Adrenal gland (tissue), 12 donors: ENCODE results near the gene KHDRBS1. TPM values are rescaled to one million over a fixed set of nuclear protein-coding genes. Genes with fewer than 3 reads are reported as not detected.

Experiments
- DNase-seq, 7 donors: peaks; one replicate each; pipeline ENCODE4 v3.0.0-alpha.2; 2019 to 2020
- H3K27ac ChIP-seq, 5 donors: fragments of 200-600 bp; sonication (generic) in 4 of 5; 1 replicate in 3 of 5; 2 replicates in 2 of 5; pipeline versions ENCODE4 v1.5.1 to v1.8.0; 2016 to 2020; ENCODE audit warnings: mild to moderate bottlenecking in 1 of 5
- H3K27me3 ChIP-seq: fragments of 200-600 bp; 2 replicates; pipeline ENCODE4 v1.8.0; 2021
- H3K36me3 ChIP-seq, 2 donors: fragments of 200-600 bp; replicated peaks in 1 of 2; 1 replicate in 1 of 2; 2 replicates in 1 of 2; pipeline versions ENCODE4 v1.5.1 to v1.8.0; 2018 to 2022
- H3K4me1 ChIP-seq, 2 donors: fragments of 200-600 bp; replicated peaks in 1 of 2; 1 replicate in 1 of 2; 2 replicates in 1 of 2; pipeline versions ENCODE4 v1.5.1 to v1.8.0; 2018 to 2021
- H3K4me3 ChIP-seq, 4 donors: fragments of 200-600 bp; sonication (generic) in 3 of 4; one replicate each; pipeline ENCODE4 v1.5.1; 2016 to 2018
- H3K9me3 ChIP-seq, 3 donors: fragments of 200-600 bp; sonication (generic) in 1 of 3; replicated peaks in 1 of 3; 1 replicate in 2 of 3; 2 replicates in 1 of 3; pipeline versions ENCODE4 v1.5.1 to v1.8.0; 2016 to 2021
- POLR2A ChIP-seq, 2 donors: fragments of 450-650 bp; IDR thresholded peaks; one replicate each; pipeline ENCODE4 v1.6.1; 2017; ENCODE audit warnings: antibody characterized with exemption in 2 of 2, mild to moderate bottlenecking in 2 of 2, moderate library complexity in 1 of 2
- WGBS, 4 donors: extraction: QIAGEN DNeasy Blood & Tissue Kit in 2 of 4; methylation state at CpG; one replicate each; pipeline versions ENCODE4 v1.1.5 to v1.1.7; 2013 to 2017; 5-methylcytosine and 5-hydroxymethylcytosine counted together
- intact Hi-C, 2 donors: fragments of 100-400 bp; cut with DNase I; formaldehyde crosslinking; loops; one replicate each; pipeline versions ENCODE4 v1.14.1 to v1.15.0; 2022 to 2023
- microRNA-seq, 3 donors: library from miRNA; unstranded; fragments of <30 nt; microRNA quantifications; one replicate each; pipeline ENCODE4, GENCODE V29; 2017 to 2020
- polyA plus RNA-seq, 3 donors: library from polyadenylated mRNA; stranded (reverse); fragments of 200-250 nt in 2 of 3; fragments of 350-450 nt in 1 of 3; fragmentation: Illumina TruSeq in 1 of 3; extraction: RNeasy Lipid Tissue Mini Kit (QIAGEN cat#74804) in 1 of 3; gene quantifications; one replicate each; pipeline ENCODE4 v1.2.3, GENCODE V29; 2013 to 2014
- small RNA-seq, 2 donors: library from RNA; depleted of rRNA; stranded (forward); fragments of <200 nt; gene quantifications; one replicate each; pipeline ENCODE3, GENCODE V24; 2016
- total RNA-seq, 9 donors: library from RNA; depleted of rRNA in 4 of 9; stranded (reverse); fragments of >200 nt in 4 of 9; fragments of 120-200 nt in 1 of 9; fragmentation: NEBNext Ultra II Directional in 1 of 9; extraction: Animal tissue kit (Norgen Biotek cat#: 25700) in 1 of 9; gene quantifications; one replicate each; pipeline versions ENCODE4 v1.1.0 to v1.2.4, GENCODE V29; 2013 to 2023
- TF ChIP-seq, protein P1 (sequence below), 6 experiments: fragments of 450-650 bp in 4 of 6; fragments of 200-600 bp in 2 of 6; sonication (generic) in 1 of 6; IDR thresholded peaks; 1 replicate in 5 of 6; 2 replicates in 1 of 6; pipeline versions ENCODE4 v1.5.1 to v1.8.0; 2016 to 2021; ENCODE audit warnings: antibody characterized with exemption in 6 of 6, mild to moderate bottlenecking in 2 of 6, moderate library complexity in 1 of 6
- donor health status: healthy with polysubstance abuse.
- donor health status: Bipolar disorder and iron deficiency.
- donor health status: DM: yes; HTN: yes; CAD: no.
- donor health status: DM: no; HTN: no; CAD: no.
- donor health status: DM: no; HTN: no; CAD: no.
- donor health status: DM: yes; HTN: yes; CAD: no.

The KHDRBS1 gene
- total and polyA plus RNA-seq, 12 donors, result 37.3 to 108 (median 72.8) TPM

- Histone ChIP-seq H3K4me1 (no peaks in the 10 kb centered on the region), H3K9me3 (no peaks in the 10 kb centered on the region), H3K36me3 (peaks cover 0 to 56% of the 10 kb centered on the region in 2 donors), H3K4me3 (no peak overlapping the region), H3K27ac (no peak overlapping the region), H3K27me3 (no peaks in the 10 kb centered on the region)
- DNase-seq, result no peak
- intact Hi-C loops, result no loop called here
- TF ChIP-seq, protein P1, sequence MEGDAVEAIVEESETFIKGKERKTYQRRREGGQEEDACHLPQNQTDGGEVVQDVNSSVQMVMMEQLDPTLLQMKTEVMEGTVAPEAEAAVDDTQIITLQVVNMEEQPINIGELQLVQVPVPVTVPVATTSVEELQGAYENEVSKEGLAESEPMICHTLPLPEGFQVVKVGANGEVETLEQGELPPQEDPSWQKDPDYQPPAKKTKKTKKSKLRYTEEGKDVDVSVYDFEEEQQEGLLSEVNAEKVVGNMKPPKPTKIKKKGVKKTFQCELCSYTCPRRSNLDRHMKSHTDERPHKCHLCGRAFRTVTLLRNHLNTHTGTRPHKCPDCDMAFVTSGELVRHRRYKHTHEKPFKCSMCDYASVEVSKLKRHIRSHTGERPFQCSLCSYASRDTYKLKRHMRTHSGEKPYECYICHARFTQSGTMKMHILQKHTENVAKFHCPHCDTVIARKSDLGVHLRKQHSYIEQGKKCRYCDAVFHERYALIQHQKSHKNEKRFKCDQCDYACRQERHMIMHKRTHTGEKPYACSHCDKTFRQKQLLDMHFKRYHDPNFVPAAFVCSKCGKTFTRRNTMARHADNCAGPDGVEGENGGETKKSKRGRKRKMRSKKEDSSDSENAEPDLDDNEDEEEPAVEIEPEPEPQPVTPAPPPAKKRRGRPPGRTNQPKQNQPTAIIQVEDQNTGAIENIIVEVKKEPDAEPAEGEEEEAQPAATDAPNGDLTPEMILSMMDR (IDR thresholded peaks at IDR 0.05), result no peak
- TF ChIP-seq POLR2A (IDR thresholded peaks at IDR 0.05), result no peak
- WGBS, 4 donors, result 93 to 100% (median 97%) methylated on average over 7 to 8 of the region's 8 CpGs
Measured at GRCh38 chr1:32091176-32091575, 77.5 kb downstream of the KHDRBS1 start.

- WGBS, 4 donors, result 92 to 96% (median 94%) methylated on average over 6 to 15 of the region's 15 CpGs
Measured at GRCh38 chr1:32091591-32091990, 77.9 kb downstream of the KHDRBS1 start.

More at GRCh38 chr1:32091591-32091990, 77.9 kb downstream of the KHDRBS1 start:
- no peak for DNase-seq
- Histone ChIP-seq H3K9me3 (no peaks in the 10 kb centered on the region), H3K4me1 (no peaks in the 10 kb centered on the region), H3K36me3 (peaks cover 0 to 53% of the 10 kb centered on the region in 2 donors), H3K27me3 (no peaks in the 10 kb centered on the region), H3K4me3 (no peak overlapping the region), H3K27ac (no peak overlapping the region)
- intact Hi-C loops, result no loop called here
- TF ChIP-seq, protein P1 (IDR thresholded peaks at IDR 0.05), result no peak
- no peak for TF ChIP-seq POLR2A (IDR thresholded peaks at IDR 0.05)

Small RNA genes within 50 kb of the gene (microRNA-seq; reads per million reads assigned to microRNA genes)
- gene MIR5585, result 0 reads per million in 3 donors

Small RNA genes within 50 kb of the gene (small RNA-seq; reads per million reads assigned to genes)
- 0 reads per million in 2 donors for gene MIR5585
- 0 reads per million in 2 donors for gene RF00017

Other genes with a start within 250 kb of the KHDRBS1 start
- 10 to 100 TPM in 1 of 9 donors, 1 to 10 TPM in 8; 2.2 to 15.1 (median 4.6) TPM for gene ADGRB2, start 249.5 kb upstream of the KHDRBS1 start, total RNA-seq
- 10 to 100 TPM in 1 of 3 donors, 1 to 10 TPM in 2; 1.8 to 57.3 (median 9.2) TPM for gene ADGRB2, start 249.5 kb upstream of the KHDRBS1 start, polyA plus RNA-seq
- 1 to 10 TPM in 1 of 9 donors, under 1 TPM in 8; 0.09 to 1.9 (median 0.61) TPM for gene SPOCD1, start 197.8 kb upstream of the KHDRBS1 start, total RNA-seq
- 1 to 10 TPM in 2 of 3 donors, under 1 TPM in 1; 0.46 to 2.4 (median 1.3) TPM for gene SPOCD1, start 197.8 kb upstream of the KHDRBS1 start, polyA plus RNA-seq
- 100 to 1,000 TPM in 7 of 9 donors, 10 to 100 TPM in 2; 75.9 to 268 (median 180) TPM for gene PTP4A2, start 75.5 kb upstream of the KHDRBS1 start, total RNA-seq
- gene PTP4A2, start 75.5 kb upstream of the KHDRBS1 start, polyA plus RNA-seq, result 100 to 1,000 TPM in 1 of 3 donors, 10 to 100 TPM in 2; 51.8 to 371 (median 56.2) TPM
- gene TMEM39B, start 59.1 kb downstream of the KHDRBS1 start, total RNA-seq, result 10 to 100 TPM in 4 of 9 donors, 1 to 10 TPM in 5; 4.4 to 17.4 (median 8.9) TPM
- gene TMEM39B, start 59.1 kb downstream of the KHDRBS1 start, polyA plus RNA-seq, result 10 to 100 TPM in 2 of 3 donors, 1 to 10 TPM in 1; 9.2 to 15.1 (median 14.2) TPM
- gene KPNA6, start 94.2 kb downstream of the KHDRBS1 start, total RNA-seq, result 10 to 100 TPM; 39.3 to 86.6 (median 71.5) TPM
- gene KPNA6, start 94.2 kb downstream of the KHDRBS1 start, polyA plus RNA-seq, result 10 to 100 TPM in 1 of 3 donors, 1 to 10 TPM in 2; 9.3 to 31.2 (median 9.5) TPM
- gene TXLNA, start 165.8 kb downstream of the KHDRBS1 start, total RNA-seq, result 10 to 100 TPM; 52.7 to 97.4 (median 66.1) TPM
- 10 to 100 TPM; 14.9 to 51.0 (median 25.7) TPM for gene TXLNA, start 165.8 kb downstream of the KHDRBS1 start, polyA plus RNA-seq
- 10 to 100 TPM; 11.4 to 34.0 (median 20.5) TPM for gene CCDC28B, start 186.7 kb downstream of the KHDRBS1 start, total RNA-seq
- gene CCDC28B, start 186.7 kb downstream of the KHDRBS1 start, polyA plus RNA-seq, result 10 to 100 TPM in 2 of 3 donors, 1 to 10 TPM in 1; 3.4 to 47.7 (median 42.6) TPM
- 1 to 10 TPM; 1.5 to 3.6 (median 2.7) TPM for gene IQCC, start 191.8 kb downstream of the KHDRBS1 start, total RNA-seq
- gene IQCC, start 191.8 kb downstream of the KHDRBS1 start, polyA plus RNA-seq, result 1 to 10 TPM; 3.1 to 3.9 (median 3.6) TPM
- gene DCDC2B, start 195.2 kb downstream of the KHDRBS1 start, total RNA-seq, result not detected
- gene DCDC2B, start 195.2 kb downstream of the KHDRBS1 start, polyA plus RNA-seq, result not detected
- gene TMEM234, start 208.5 kb downstream of the KHDRBS1 start, total RNA-seq, result 10 to 100 TPM in 7 of 9 donors, 1 to 10 TPM in 2; 2.1 to 27.1 (median 16.3) TPM
- 10 to 100 TPM; 10.2 to 57.7 (median 34.6) TPM for gene TMEM234, start 208.5 kb downstream of the KHDRBS1 start, polyA plus RNA-seq
- 100 to 1,000 TPM; 187 to 672 (median 202) TPM for gene EIF3I, start 208.5 kb downstream of the KHDRBS1 start, total RNA-seq
- 100 to 1,000 TPM; 196 to 312 (median 294) TPM for gene EIF3I, start 208.5 kb downstream of the KHDRBS1 start, polyA plus RNA-seq
- gene FAM167B, start 233.4 kb downstream of the KHDRBS1 start, total RNA-seq, result 10 to 100 TPM in 8 of 9 donors, 1 to 10 TPM in 1; 3.2 to 34.5 (median 26.0) TPM
- gene FAM167B, start 233.4 kb downstream of the KHDRBS1 start, polyA plus RNA-seq, result 10 to 100 TPM in 2 of 3 donors, 1 to 10 TPM in 1; 5.8 to 58.2 (median 30.0) TPM
- 1 to 10 TPM in 6 of 9 donors, under 1 TPM in 3; 0.30 to 2.7 (median 1.9) TPM for gene LCK, start 237.4 kb downstream of the KHDRBS1 start, total RNA-seq
- 1 to 10 TPM in 2 of 3 donors, under 1 TPM in 1; 0.46 to 2.9 (median 1.2) TPM for gene LCK, start 237.4 kb downstream of the KHDRBS1 start, polyA plus RNA-seq